RWPE1 (cell line): ENCODE data around the gene NFIB.
A peak's percentile ranks its signal among the peaks of the same experiment; 100 is the strongest.

ENCODE experiments used
- CTCF ChIA-PET: fragments of 350-600 bp; sonication (Branson Sonifier 250); formaldehyde crosslinking; extraction: SDS; loops from one replicate; lab custom pipeline; 2021; lab: Yijun Ruan, JAX
- POLR2A ChIA-PET: fragments of 400-600 bp; formaldehyde crosslinking; extraction: SDS; loops from one replicate; lab custom pipeline; 2020; ENCODE audit warnings: antibody characterized with exemption; ENCODE audit not compliant: low non-redundant PET; lab: Yijun Ruan, JAX
- DNase-seq: peaks from one replicate; pipeline ENCODE4 v3.0.0; 2012; ENCODE audit warnings: low spot score
- H3K27ac ChIP-seq: fragments of 450-650 bp; 2 replicates; pipeline ENCODE4 v1.5.1; 2017
- CTCF ChIP-seq: fragments of 450-650 bp; conservative IDR thresholded peaks from 2 replicates; pipeline ENCODE4 v1.5.1; 2017; ENCODE audit warnings: low read depth, mild to moderate bottlenecking

Gene NFIB

GRCh38 chr9:14185016-14185415, 128.9 kb downstream of the NFIB start:
- POLR2A ChIA-PET = no interaction called here
- no peak for DNase-seq
- no peak for TF ChIP-seq CTCF
- no peak overlapping the region for H3K27ac ChIP-seq
- CTCF ChIA-PET = interaction anchor here (0.6 to 0.7 kb wide), 2 partner anchors 45 to 93 kb away, joined by 3 to 5 read pairs; no protein-coding TSS in a partner anchor

- ChIA-PET POLR2A (no interaction called here), CTCF (no interaction called here)
- peak; percentile 15 for DNase-seq
- TF ChIP-seq CTCF = no peak
- no peak overlapping the region for H3K27ac ChIP-seq
These were observed 130.9 kb downstream of the NFIB start for GRCh38 chr9:14183001-14183400.

GRCh38 chr9:14180960-14181537, 132.9 kb downstream of the NFIB start:
- no peak overlapping the region for H3K27ac ChIP-seq
- ChIA-PET CTCF (interaction anchor here (0.5 kb wide), 1 partner anchor 18 kb away, joined by 3 read pairs; no protein-coding TSS in a partner anchor), POLR2A (no interaction called here)
- no peak for TF ChIP-seq CTCF
- DNase-seq = no peak

GRCh38 chr9:14180093-14180959, 133.6 kb downstream of the NFIB start:
- TF ChIP-seq CTCF = no peak
- H3K27ac ChIP-seq = no peak overlapping the region
- DNase-seq = no peak
- ChIA-PET CTCF (interaction anchor here (0.5 kb wide), 1 partner anchor 19 kb away, joined by 3 read pairs; no protein-coding TSS in a partner anchor), POLR2A (no interaction called here)

GRCh38 chr9:14179449-14179848, 134.5 kb downstream of the NFIB start:
- POLR2A ChIA-PET = no interaction called here
- no peak for TF ChIP-seq CTCF
- CTCF ChIA-PET = no interaction called here
- no peak overlapping the region for H3K27ac ChIP-seq
- peak; percentile 8 for DNase-seq

GRCh38 chr9:14175778-14176177, 138.2 kb downstream of the NFIB start:
- TF ChIP-seq CTCF = no peak
- DNase-seq = no peak
- POLR2A ChIA-PET = no interaction called here
- H3K27ac ChIP-seq = no peak overlapping the region
- CTCF ChIA-PET = interaction anchor here (0.6 kb wide), 1 partner anchor 1444 kb away, joined by 5 read pairs; no protein-coding TSS in a partner anchor
